Cardiac fibroblast (primary cell): Measurements from ENCODE around the gene DIS3L2.

ENCODE experiments used
- DNase-seq, 2 donors: peaks; one replicate each; pipeline versions ENCODE4 v3.0.0 to v3.0.0-alpha.2; 2010; ENCODE audit warnings: low read depth in 2 of 2
- H3K4me3 ChIP-seq, 2 donors: replicated peaks in 1 of 2; 1 replicate in 1 of 2; 2 replicates in 1 of 2; pipeline ENCODE4 v1.5.1; 2011; ENCODE audit warnings: low read depth in 2 of 2, low read length in 2 of 2, mild to moderate bottlenecking in 2 of 2, moderate library complexity in 1 of 2
- CTCF ChIP-seq: IDR thresholded peaks from one replicate; pipeline ENCODE4 v1.5.1; 2011; ENCODE audit warnings: low read depth, mild to moderate bottlenecking, low read length, inconsistent platforms

Gene DIS3L2

GRCh38 chr2:232008907-232009638 lies 47.6 kb downstream of the DIS3L2 start:
- peak in 1 of 2 donors; percentile 58 for DNase-seq
- no peak for TF ChIP-seq CTCF
- H3K4me3 ChIP-seq, result no peak overlapping the region

- H3K4me3 ChIP-seq, result no peak overlapping the region
- TF ChIP-seq CTCF, result no peak
- no peak for DNase-seq
Measured at GRCh38 chr2:232009639-232010274, 48.2 kb downstream of the DIS3L2 start.

GRCh38 chr2:232013701-232014353 lies 52.3 kb downstream of the DIS3L2 start:
- DNase-seq, result peak; percentile 73 to 94
- H3K4me3 ChIP-seq, result no peak overlapping the region
- TF ChIP-seq CTCF, result no peak

GRCh38 chr2:232014681-232015080 lies 53.2 kb downstream of the DIS3L2 start:
- H3K4me3 ChIP-seq, result no peak overlapping the region
- TF ChIP-seq CTCF, result no peak
- no peak for DNase-seq

- DNase-seq, result no peak
- H3K4me3 ChIP-seq, result no peak overlapping the region
- TF ChIP-seq CTCF, result no peak
Measured at GRCh38 chr2:232018181-232018580, 56.7 kb downstream of the DIS3L2 start.

- no peak overlapping the region for H3K4me3 ChIP-seq
- no peak for TF ChIP-seq CTCF
- peak in 1 of 2 donors; percentile 14 for DNase-seq
Measured at GRCh38 chr2:232022718-232023117, 61.2 kb downstream of the DIS3L2 start.
